GM12891 (cell line): ENCODE data around the gene VWA8.

Experiments used
- POLR2A ChIP-seq: IDR thresholded peaks from 2 replicates; pipeline ENCODE4 v1.6.1; 2011; ENCODE audit warnings: low read depth, low read length, control low read depth
- POLR2AphosphoS5 ChIP-seq: IDR thresholded peaks from 2 replicates; pipeline ENCODE4 v1.6.1; 2011; ENCODE audit warnings: low read depth, low read length, control low read depth
- SPI1 ChIP-seq: IDR thresholded peaks from 2 replicates; pipeline ENCODE4 v1.6.1; 2011; ENCODE audit warnings: low read depth, low read length, control low read depth
- TAF1 ChIP-seq: IDR thresholded peaks from 2 replicates; pipeline ENCODE4 v1.6.1; 2011; ENCODE audit warnings: low read depth, low read length, control low read depth

DNA sequence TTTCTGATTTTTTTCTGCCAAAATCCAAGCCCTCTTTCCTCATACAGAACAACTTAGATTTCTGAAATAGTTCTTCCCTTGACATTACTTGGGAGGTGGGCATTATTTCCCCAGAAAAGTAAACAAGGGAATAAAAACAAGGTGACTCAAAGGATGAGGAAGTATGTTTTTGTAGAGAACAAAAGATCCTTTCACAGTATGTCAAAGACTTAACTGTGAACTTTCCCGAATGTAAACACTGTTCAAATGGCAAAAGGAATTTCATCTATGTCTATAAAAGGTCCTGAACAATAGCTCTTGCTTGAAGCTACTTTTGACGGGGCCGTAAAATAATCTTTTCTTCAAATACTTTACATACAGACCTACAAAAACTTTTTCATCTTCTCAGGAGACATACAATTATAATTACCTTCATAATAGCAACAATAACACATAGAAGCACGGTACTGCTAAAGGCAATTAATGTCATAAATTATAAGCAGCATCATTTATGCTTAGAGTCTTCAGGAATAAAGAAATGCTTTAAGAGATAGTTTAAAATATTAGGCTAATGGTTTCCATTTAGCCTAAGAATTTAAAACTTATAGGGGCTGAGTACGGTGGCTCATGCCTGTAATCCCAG, 312.5 kb downstream of the VWA8 start:
- TF ChIP-seq POLR2A, result no peak
- TF ChIP-seq TAF1, result no peak
- TF ChIP-seq POLR2AphosphoS5, result no peak
- no peak for TF ChIP-seq SPI1
